ENCODE data around the gene TPK1.
"Not testable (repeated sequence)": the region's sequence is repeated elsewhere in the genome, so short reads cannot be mapped to it uniquely, and the experiment has no call there.

Gene TPK1

GRCh38 chr7:144596953-144597352 is 238.9 kb downstream of the TPK1 start:
- DNase-seq, result no peak

GRCh38 chr7:144594580-144594979 is 241.3 kb downstream of the TPK1 start:
- DNase-seq, result no peak

- no peak for DNase-seq
These were observed 247.2 kb downstream of the TPK1 start for GRCh38 chr7:144588559-144589051.

GRCh38 chr7:144587701-144588100 is 248.2 kb downstream of the TPK1 start:
- DNase-seq, result no peak

GRCh38 chr7:144584726-144585125 is 251.1 kb downstream of the TPK1 start:
- no peak for DNase-seq

- DNase-seq, result no peak
These were observed 256.2 kb downstream of the TPK1 start for GRCh38 chr7:144579687-144580086.

GRCh38 chr7:144575456-144575855 is 260.4 kb downstream of the TPK1 start:
- DNase-seq, result no peak

GRCh38 chr7:144574753-144575152 is 261.1 kb downstream of the TPK1 start:
- not testable (repeated sequence) for DNase-seq

- DNase-seq, result no peak
These were observed 267.6 kb downstream of the TPK1 start for GRCh38 chr7:144568233-144568632.

GRCh38 chr7:144565586-144565985 is 270.3 kb downstream of the TPK1 start:
- no peak for DNase-seq

GRCh38 chr7:144549861-144550260 is 286.0 kb downstream of the TPK1 start:
- DNase-seq, result no peak

- no peak for DNase-seq
These were observed 287.3 kb downstream of the TPK1 start for GRCh38 chr7:144548556-144548955.

GRCh38 chr7:144547888-144548287 is 288.0 kb downstream of the TPK1 start:
- DNase-seq, result no peak

- DNase-seq, result no peak
These were observed 289.1 kb downstream of the TPK1 start for GRCh38 chr7:144546782-144547181.

GRCh38 chr7:144545330-144545729 is 290.5 kb downstream of the TPK1 start:
- no peak for DNase-seq

GRCh38 chr7:144534655-144535395 is 301.0 kb downstream of the TPK1 start:
- no peak for DNase-seq

- no peak for DNase-seq
These were observed 301.7 kb downstream of the TPK1 start for GRCh38 chr7:144534196-144534595.

- no peak for DNase-seq
These were observed 304.7 kb downstream of the TPK1 start for GRCh38 chr7:144531181-144531580.

GRCh38 chr7:144529269-144529926 is 306.5 kb downstream of the TPK1 start:
- no peak for DNase-seq

GRCh38 chr7:144528536-144529045 is 307.3 kb downstream of the TPK1 start:
- no peak for DNase-seq

- DNase-seq, result no peak
These were observed 308.8 kb downstream of the TPK1 start for GRCh38 chr7:144527051-144527471.

GRCh38 chr7:144525956-144526355 is 309.9 kb downstream of the TPK1 start:
- no peak for DNase-seq

- no peak for DNase-seq
These were observed 311.6 kb downstream of the TPK1 start for GRCh38 chr7:144524271-144524670.

GRCh38 chr7:144523621-144524020 is 312.2 kb downstream of the TPK1 start:
- no peak for DNase-seq

Data from CD4-positive, alpha-beta T cell treated with Interleukin-12 subunit alpha and Interleukin-12 subunit beta, for 1 hour (primary cell).